Measurements from ENCODE around the gene INS.

DNA sequence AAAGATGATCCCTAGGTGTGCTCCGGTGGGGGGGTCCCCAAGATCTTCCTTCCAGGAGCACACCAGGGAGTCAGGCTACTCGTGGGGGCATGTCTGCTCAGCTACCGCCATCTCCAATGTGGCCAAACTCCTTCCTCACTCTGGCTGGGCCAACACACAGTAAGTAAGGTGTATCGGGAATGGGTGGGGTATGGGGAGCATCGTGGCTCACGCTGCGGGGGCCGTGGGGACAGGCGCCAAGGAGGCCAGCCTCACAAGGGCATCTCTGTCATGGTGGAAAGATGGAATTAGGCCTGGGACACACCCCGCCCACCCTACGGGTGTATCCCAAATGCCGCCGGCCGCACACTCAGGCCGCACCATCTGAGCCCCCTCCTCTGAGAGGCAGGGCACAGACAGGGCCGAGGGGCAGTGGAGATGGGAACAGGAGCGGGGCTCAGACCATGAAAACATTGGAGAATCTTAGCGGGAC is 30.1 kb downstream of the INS start:
- TF ChIP-seq, protein P1, sequence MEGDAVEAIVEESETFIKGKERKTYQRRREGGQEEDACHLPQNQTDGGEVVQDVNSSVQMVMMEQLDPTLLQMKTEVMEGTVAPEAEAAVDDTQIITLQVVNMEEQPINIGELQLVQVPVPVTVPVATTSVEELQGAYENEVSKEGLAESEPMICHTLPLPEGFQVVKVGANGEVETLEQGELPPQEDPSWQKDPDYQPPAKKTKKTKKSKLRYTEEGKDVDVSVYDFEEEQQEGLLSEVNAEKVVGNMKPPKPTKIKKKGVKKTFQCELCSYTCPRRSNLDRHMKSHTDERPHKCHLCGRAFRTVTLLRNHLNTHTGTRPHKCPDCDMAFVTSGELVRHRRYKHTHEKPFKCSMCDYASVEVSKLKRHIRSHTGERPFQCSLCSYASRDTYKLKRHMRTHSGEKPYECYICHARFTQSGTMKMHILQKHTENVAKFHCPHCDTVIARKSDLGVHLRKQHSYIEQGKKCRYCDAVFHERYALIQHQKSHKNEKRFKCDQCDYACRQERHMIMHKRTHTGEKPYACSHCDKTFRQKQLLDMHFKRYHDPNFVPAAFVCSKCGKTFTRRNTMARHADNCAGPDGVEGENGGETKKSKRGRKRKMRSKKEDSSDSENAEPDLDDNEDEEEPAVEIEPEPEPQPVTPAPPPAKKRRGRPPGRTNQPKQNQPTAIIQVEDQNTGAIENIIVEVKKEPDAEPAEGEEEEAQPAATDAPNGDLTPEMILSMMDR (IDR thresholded peaks at IDR 0.05): no peak
- TF ChIP-seq POLR2A (IDR thresholded peaks at IDR 0.05): no peak

All from thyroid gland (tissue), 4 donors.